GM23338 (cell line): Measurements from ENCODE around the gene RPL37A. TPM values are rescaled to one million over a fixed set of nuclear protein-coding genes. Genes with fewer than 3 reads are reported as not detected.
A peak's percentile ranks its signal among the peaks of the same experiment; 100 is the strongest.

Experiments
- ATAC-seq: fragments of 200-7000 bp; cut with Tn5 transposase; 3 replicates; pipeline ENCODE4 v1.9.1; 2020
- DNase-seq: peaks from one replicate; pipeline ENCODE4 v3.0.0-alpha.2; 2015; ENCODE audit warnings: low spot score
- H2AFZ ChIP-seq: fragments of 200-600 bp; sonication (generic); 2 replicates; pipeline ENCODE4 v1.8.0; 2016; ENCODE audit warnings: antibody characterized with exemption, mild to moderate bottlenecking, moderate library complexity
- H3F3A ChIP-seq: fragments of 200-600 bp; sonication (generic); replicated peaks from 2 replicates; pipeline ENCODE4 v1.8.0; 2017; ENCODE audit warnings: antibody characterized with exemption, mixed run types, low read depth
- H3K27ac ChIP-seq: fragments of 200-600 bp; sonication (generic); 2 replicates; pipeline ENCODE4 v1.6.1; 2016; ENCODE audit warnings: low read depth
- H3K27me3 ChIP-seq: fragments of 200-600 bp; sonication (generic); 2 replicates; pipeline ENCODE4 v1.8.0; 2016; ENCODE audit warnings: mild to moderate bottlenecking, mixed run types, moderate library complexity; ENCODE audit not compliant: insufficient read depth
- H3K36me3 ChIP-seq: fragments of 200-600 bp; sonication (generic); 2 replicates; pipeline ENCODE4 v1.8.0; 2016; ENCODE audit warnings: mild to moderate bottlenecking; ENCODE audit not compliant: insufficient read depth
- H3K4me1 ChIP-seq: fragments of 200-600 bp; sonication (generic); 2 replicates; pipeline ENCODE4 v1.8.0; 2016; ENCODE audit warnings: mild to moderate bottlenecking, moderate library complexity; ENCODE audit not compliant: insufficient read depth
- H3K4me2 ChIP-seq: fragments of 200-600 bp; sonication (generic); 2 replicates; pipeline ENCODE4 v1.7.1; 2017; ENCODE audit warnings: mixed run types
- H3K4me3 ChIP-seq: fragments of 200-600 bp; sonication (generic); 2 replicates; pipeline ENCODE4 v1.6.1; 2016; ENCODE audit warnings: mixed run types
- H3K79me2 ChIP-seq: fragments of 200-600 bp; sonication (generic); replicated peaks from 2 replicates; pipeline ENCODE4 v1.8.0; 2017; ENCODE audit warnings: mild to moderate bottlenecking; ENCODE audit not compliant: insufficient read depth
- H3K9me2 ChIP-seq: fragments of 200-600 bp; sonication (generic); 2 replicates; pipeline ENCODE4 v1.8.0; 2017; ENCODE audit not compliant: insufficient read depth
- H4K20me1 ChIP-seq: fragments of 200-600 bp; sonication (generic); replicated peaks from 2 replicates; pipeline ENCODE4 v1.8.0; 2017; ENCODE audit warnings: mild to moderate bottlenecking; ENCODE audit not compliant: insufficient read depth
- H3K27ac Mint-ChIP-seq: 2 replicates; pipeline ENCODE4 v1.8.0; 2020; ENCODE audit warnings: inconsistent platforms, mild to moderate bottlenecking, moderate library complexity, mixed read lengths
- H3K27me3 Mint-ChIP-seq: 3 replicates; pipeline ENCODE4 v1.8.0; 2022; ENCODE audit warnings: low read depth, mild to moderate bottlenecking, moderate library complexity, mixed read lengths, inconsistent platforms; ENCODE audit not compliant: insufficient read depth, poor library complexity
- H3K36me3 Mint-ChIP-seq: 3 replicates; pipeline ENCODE4 v1.8.0; 2021; ENCODE audit warnings: low read depth, mild to moderate bottlenecking, inconsistent platforms, moderate library complexity, mixed read lengths
- H3K4me1 Mint-ChIP-seq: 3 replicates; pipeline ENCODE4 v1.8.0; 2020; ENCODE audit warnings: mild to moderate bottlenecking, inconsistent platforms, mixed read lengths
- H3K4me3 Mint-ChIP-seq: 3 replicates; pipeline ENCODE4 v1.8.0; 2021; ENCODE audit warnings: moderate library complexity, mild to moderate bottlenecking, inconsistent platforms, mixed read lengths
- H3K9me3 Mint-ChIP-seq: 3 replicates; pipeline ENCODE4 v1.8.0; 2020; ENCODE audit warnings: moderate library complexity, mild to moderate bottlenecking, inconsistent platforms, mixed read lengths
- CREB1 ChIP-seq: fragments of 250-450 bp; sonication (Bioruptor Pico); IDR thresholded peaks from 2 replicates; pipeline ENCODE4 v1.5.0; 2020; ENCODE audit warnings: low read depth, mild to moderate bottlenecking, moderate library complexity
- EZH2phosphoT487 ChIP-seq: fragments of 200-600 bp; sonication (generic); IDR thresholded peaks from one replicate; pipeline ENCODE4 v1.8.1; 2018; ENCODE audit warnings: antibody characterized with exemption; ENCODE audit not compliant: unreplicated experiment
- POLR2AphosphoS5 ChIP-seq: IDR thresholded peaks from 2 replicates; pipeline ENCODE4 v1.6.1; 2016; ENCODE audit warnings: antibody characterized with exemption, low read depth
- STAT1 ChIP-seq: IDR thresholded peaks from one replicate; pipeline ENCODE4 v1.6.1; 2016; ENCODE audit warnings: antibody characterized with exemption; ENCODE audit not compliant: unreplicated experiment
- ZNF114 ChIP-seq: fragments of 250-450 bp; sonication (Bioruptor Pico); IDR thresholded peaks from 2 replicates; pipeline ENCODE4 v1.5.0; 2020; ENCODE audit warnings: mild to moderate bottlenecking, moderate library complexity
- ZNF331 ChIP-seq: fragments of 250-450 bp; sonication (Bioruptor Pico); IDR thresholded peaks from 2 replicates; pipeline ENCODE4 v1.5.0; 2020; ENCODE audit warnings: low read depth, mild to moderate bottlenecking, moderate library complexity
- polyA plus RNA-seq: library from polyadenylated mRNA; unstranded; fragments of >200 nt; fragmentation: Nextera tagmentation; extraction: Ambion mirVana; gene quantifications from 2 replicates; pipeline ENCODE4 v1.2.1, GENCODE V29; 2016
- total RNA-seq: library from RNA; depleted of rRNA; stranded (reverse); fragments of >200 nt; shearing (Covaris generic); gene quantifications from 2 replicates; pipeline ENCODE4 v1.2.3, GENCODE V29; 2014
- TF ChIP-seq, protein P1 (sequence below): fragments of 250-450 bp; sonication (Bioruptor Pico); IDR thresholded peaks from 2 replicates; pipeline ENCODE4 v1.5.0; 2020; ENCODE audit warnings: mild to moderate bottlenecking, moderate library complexity
- TF ChIP-seq, protein P2 (sequence below): IDR thresholded peaks from 2 replicates; pipeline ENCODE4 v1.6.1; 2016; ENCODE audit warnings: antibody characterized with exemption

RPL37A gene
- total and polyA plus RNA-seq, 2 experiments from 2014 or later: 1,118 to 5,036 TPM

DNA sequence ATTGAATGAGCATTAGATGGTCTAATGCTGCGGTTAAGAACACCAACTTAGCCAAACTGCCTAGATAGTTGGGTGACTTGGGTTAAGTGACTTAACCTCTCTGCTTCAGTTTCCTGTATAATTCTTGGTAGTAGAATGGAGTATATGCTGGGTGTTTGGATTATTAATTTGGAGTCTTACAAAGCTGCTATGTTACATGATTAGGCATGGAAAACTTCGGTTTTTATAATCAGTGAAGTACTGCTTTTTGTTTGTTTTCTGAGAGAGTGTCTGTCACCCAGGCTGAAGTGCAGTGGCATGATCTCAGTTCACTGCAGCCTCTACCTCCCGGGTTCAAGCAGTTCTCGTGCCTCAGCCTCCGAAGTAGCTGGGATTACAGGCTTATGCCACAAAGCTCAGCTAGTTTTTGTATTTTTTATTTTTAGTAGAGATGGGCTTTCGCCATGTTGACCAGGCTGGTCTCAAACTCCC, 4.5 kb downstream of the RPL37A start (continued):
- TF ChIP-seq, protein P1, sequence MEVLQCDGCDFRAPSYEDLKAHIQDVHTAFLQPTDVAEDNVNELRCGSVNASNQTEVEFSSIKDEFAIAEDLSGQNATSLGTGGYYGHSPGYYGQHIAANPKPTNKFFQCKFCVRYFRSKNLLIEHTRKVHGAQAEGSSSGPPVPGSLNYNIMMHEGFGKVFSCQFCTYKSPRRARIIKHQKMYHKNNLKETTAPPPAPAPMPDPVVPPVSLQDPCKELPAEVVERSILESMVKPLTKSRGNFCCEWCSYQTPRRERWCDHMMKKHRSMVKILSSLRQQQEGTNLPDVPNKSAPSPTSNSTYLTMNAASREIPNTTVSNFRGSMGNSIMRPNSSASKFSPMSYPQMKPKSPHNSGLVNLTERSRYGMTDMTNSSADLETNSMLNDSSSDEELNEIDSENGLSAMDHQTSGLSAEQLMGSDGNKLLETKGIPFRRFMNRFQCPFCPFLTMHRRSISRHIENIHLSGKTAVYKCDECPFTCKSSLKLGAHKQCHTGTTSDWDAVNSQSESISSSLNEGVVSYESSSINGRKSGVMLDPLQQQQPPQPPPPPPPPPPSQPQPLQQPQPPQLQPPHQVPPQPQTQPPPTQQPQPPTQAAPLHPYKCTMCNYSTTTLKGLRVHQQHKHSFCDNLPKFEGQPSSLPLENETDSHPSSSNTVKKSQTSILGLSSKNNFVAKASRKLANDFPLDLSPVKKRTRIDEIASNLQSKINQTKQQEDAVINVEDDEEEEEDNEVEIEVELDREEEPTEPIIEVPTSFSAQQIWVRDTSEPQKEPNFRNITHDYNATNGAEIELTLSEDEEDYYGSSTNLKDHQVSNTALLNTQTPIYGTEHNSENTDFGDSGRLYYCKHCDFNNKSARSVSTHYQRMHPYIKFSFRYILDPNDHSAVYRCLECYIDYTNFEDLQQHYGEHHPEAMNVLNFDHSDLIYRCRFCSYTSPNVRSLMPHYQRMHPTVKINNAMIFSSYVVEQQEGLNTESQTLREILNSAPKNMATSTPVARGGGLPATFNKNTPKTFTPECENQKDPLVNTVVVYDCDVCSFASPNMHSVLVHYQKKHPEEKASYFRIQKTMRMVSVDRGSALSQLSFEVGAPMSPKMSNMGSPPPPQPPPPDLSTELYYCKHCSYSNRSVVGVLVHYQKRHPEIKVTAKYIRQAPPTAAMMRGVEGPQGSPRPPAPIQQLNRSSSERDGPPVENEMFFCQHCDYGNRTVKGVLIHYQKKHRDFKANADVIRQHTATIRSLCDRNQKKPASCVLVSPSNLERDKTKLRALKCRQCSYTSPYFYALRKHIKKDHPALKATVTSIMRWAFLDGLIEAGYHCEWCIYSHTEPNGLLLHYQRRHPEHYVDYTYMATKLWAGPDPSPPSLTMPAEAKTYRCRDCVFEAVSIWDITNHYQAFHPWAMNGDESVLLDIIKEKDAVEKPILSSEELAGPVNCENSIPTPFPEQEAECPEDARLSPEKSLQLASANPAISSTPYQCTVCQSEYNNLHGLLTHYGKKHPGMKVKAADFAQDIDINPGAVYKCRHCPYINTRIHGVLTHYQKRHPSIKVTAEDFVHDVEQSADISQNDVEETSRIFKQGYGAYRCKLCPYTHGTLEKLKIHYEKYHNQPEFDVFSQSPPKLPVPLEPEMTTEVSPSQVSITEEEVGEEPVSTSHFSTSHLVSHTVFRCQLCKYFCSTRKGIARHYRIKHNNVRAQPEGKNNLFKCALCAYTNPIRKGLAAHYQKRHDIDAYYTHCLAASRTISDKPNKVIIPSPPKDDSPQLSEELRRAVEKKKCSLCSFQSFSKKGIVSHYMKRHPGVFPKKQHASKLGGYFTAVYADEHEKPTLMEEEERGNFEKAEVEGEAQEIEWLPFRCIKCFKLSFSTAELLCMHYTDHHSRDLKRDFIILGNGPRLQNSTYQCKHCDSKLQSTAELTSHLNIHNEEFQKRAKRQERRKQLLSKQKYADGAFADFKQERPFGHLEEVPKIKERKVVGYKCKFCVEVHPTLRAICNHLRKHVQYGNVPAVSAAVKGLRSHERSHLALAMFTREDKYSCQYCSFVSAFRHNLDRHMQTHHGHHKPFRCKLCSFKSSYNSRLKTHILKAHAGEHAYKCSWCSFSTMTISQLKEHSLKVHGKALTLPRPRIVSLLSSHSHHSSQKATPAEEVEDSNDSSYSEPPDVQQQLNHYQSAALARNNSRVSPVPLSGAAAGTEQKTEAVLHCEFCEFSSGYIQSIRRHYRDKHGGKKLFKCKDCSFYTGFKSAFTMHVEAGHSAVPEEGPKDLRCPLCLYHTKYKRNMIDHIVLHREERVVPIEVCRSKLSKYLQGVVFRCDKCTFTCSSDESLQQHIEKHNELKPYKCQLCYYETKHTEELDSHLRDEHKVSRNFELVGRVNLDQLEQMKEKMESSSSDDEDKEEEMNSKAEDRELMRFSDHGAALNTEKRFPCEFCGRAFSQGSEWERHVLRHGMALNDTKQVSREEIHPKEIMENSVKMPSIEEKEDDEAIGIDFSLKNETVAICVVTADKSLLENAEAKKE (CRISPR knock-in tag): no peak
- TF ChIP-seq CREB1 (CRISPR knock-in tag): no peak
- TF ChIP-seq EZH2phosphoT487: no peak
- TF ChIP-seq, protein P2, sequence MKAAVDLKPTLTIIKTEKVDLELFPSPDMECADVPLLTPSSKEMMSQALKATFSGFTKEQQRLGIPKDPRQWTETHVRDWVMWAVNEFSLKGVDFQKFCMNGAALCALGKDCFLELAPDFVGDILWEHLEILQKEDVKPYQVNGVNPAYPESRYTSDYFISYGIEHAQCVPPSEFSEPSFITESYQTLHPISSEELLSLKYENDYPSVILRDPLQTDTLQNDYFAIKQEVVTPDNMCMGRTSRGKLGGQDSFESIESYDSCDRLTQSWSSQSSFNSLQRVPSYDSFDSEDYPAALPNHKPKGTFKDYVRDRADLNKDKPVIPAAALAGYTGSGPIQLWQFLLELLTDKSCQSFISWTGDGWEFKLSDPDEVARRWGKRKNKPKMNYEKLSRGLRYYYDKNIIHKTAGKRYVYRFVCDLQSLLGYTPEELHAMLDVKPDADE: no peak
- no peak for TF ChIP-seq STAT1
- TF ChIP-seq POLR2AphosphoS5: no peak
- TF ChIP-seq ZNF331 (CRISPR knock-in tag): no peak

DNA sequence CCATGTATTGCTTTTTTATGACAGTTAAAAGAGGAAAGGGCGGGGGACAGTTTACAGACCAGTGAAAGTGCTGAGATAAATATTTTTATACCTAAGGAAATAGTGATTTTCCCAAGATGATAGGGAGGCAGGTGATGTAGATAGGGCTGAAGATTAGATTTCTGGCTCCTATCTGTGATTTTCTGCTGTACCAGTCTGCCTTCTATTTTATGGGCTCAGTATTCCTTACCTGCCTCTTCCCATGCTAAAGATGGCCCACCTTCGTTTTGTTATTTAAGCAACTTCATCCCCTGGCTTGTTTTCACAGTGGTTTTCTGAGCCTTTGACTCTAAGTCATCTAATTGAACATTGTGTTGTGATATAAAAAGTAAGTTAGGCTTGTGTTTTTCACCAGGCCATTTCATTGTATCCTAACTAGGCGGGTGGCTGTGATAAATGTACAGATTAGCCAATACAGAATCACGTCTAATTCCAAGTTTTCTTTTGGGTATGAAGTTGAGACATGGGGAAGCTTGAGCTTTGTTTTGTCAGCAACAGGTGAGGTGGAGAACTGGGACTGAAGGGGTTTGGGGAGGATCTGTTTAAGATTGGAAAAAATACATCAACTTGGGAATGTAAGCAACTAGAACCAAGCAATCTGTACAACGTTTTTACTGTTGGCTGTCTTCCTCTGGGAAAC, 5.2 kb downstream of the RPL37A start:
- peaks cover 61% of the 10 kb centered on the region for H3K36me3 ChIP-seq
- Mint-ChIP-seq H3K27ac (peak overlapping the region; percentile 77), H3K4me3 (no peak overlapping the region; the same call in 2 of the 3 replicates), H3K27me3 (peaks cover 10% of the 10 kb centered on the region), H3K36me3 (peaks cover 78% of the 10 kb centered on the region), H3K9me3 (no peaks in the 10 kb centered on the region), H3K4me1 (peaks cover 35% of the 10 kb centered on the region)
- 0 out of 2 replicates have a peak overlapping the region, but pooled peaks have one; percentile 1 for H3K4me3 ChIP-seq
- H2AFZ ChIP-seq: no peak overlapping the region
- ATAC-seq (no peak), DNase-seq (no peak)
- peaks cover 48% of the 10 kb centered on the region for H4K20me1 ChIP-seq
- peaks cover 29% of the 10 kb centered on the region for H3K4me1 ChIP-seq
- H3K9me2 ChIP-seq: no peaks in the 10 kb centered on the region
- H3K79me2 ChIP-seq: peaks cover 38% of the 10 kb centered on the region
- H3K4me2 ChIP-seq: no peak overlapping the region
- peaks cover 72% of the 10 kb centered on the region for H3F3A ChIP-seq
- peak overlapping the region; percentile 94 for H3K27ac ChIP-seq
- TF ChIP-seq POLR2AphosphoS5: peak; percentile 22
- TF ChIP-seq ZNF114 (CRISPR knock-in tag): no peak
- no peaks in the 10 kb centered on the region for H3K27me3 ChIP-seq
